NCI-H446 (cell line): Measurements from ENCODE around the gene RAB6B.

Experiments used
- DNase-seq, 2 experiments: peaks; one replicate each; lab custom pipeline; 2025; lab: John Stamatoyannopoulos, UW

The RAB6B gene

GRCh38 chr3:133930341-133930933 lies 34.8 kb upstream of the RAB6B start:
- peak; percentile 23 to 57 for DNase-seq

DNA sequence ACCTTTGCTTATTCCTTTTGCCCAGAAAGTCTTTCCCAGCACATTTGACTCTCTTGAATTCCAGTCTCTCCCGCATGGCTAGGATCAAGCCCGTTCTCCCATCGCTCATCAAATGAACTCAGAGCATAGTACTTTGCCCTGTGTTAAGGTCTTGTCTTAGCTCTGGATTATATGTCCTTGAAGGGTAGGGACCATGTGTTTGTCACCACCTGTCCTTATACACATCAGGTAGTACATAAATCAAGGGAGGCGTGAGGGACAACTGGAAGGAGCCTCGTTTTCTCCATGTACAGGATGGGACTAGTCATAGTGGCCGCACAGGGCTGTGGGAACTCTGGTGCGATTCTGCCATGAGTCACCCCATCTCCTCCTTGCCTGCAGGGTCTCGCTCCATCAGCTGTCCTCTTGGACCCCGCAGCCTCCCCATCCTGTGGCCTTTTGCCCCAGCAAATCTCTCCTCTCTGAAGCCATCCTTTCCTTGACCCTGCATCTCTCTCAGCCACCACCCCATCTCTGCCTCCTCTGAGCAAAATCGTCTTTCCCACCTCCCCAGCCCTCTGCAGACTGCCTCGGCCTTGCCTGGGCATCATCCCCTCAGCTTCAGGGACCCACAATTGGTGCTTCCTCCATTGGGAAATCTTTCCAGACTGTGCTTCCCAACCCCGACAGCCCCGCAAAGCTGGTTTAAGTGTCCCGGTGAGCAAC lies 33.4 kb upstream of the RAB6B start:
- no peak for DNase-seq

- no peak for DNase-seq
Observed at GRCh38 chr3:133928136-133928893, 32.6 kb upstream of the RAB6B start.

DNA sequence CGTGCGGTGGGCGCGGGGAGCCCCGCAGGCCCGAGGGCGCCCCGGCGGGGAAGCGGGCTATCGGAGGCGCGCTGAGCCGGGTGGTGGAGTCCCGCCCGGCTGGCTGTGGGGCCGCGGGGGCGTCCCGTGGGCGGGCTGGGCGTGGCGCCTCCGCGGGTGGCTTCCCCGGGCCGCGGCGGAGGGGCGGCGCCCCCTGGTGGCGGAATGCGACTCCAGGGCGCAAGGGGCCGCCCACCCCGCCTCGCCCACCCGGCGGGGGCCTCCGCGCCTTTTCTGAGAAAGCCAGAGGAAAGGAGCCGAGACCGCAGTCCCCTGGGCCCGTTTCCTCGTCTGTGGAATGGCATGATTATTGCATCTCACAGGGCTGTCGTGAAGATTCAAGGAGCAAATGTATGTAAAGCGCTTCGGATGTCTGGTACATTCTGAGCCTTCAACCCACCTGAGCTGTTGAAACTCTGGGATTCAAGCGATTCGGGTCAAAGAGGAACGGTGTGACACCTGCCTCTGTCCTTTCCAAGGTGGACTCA lies 31.9 kb upstream of the RAB6B start:
- peak in 1 of 2 experiments; percentile 46 for DNase-seq

DNA sequence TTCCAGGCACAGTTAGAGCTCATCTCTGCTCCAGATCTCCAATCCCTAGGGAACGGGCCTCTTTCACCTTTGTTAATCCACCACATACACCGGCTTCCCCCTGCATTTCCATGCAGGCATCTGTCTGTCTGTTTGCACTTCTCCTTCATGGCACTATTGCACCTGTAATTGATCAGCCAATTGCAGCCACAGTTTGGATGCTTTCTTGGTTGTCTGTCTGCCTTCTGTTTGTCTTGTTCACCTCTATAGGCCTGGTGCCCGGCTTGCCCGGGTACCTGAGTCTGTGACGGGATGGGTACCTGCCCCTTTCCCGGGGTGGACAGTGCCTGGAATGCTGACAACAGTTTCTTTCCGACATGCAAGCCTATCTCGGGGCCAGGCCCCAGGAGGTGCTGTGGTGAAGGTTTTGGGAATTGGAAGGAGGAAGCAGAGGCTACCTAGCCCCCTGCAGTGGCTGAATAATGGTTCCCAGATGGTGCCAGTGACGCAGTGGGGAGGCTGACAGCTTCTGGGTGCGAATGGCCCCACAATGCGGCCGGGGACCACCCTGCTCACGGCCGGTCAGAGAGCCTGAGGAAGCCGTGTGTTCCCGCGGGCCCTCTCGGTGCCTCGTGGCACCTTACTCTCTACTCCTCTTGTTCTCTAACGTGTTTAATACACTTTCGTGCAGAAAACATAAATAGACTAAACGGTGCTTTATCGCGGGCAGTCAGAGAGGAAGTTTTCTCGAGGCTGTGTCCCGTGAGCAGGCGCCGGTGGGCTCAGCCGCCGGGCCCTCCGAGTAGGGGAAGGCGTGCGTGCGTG lies 31.3 kb upstream of the RAB6B start:
- DNase-seq, result no peak

DNA sequence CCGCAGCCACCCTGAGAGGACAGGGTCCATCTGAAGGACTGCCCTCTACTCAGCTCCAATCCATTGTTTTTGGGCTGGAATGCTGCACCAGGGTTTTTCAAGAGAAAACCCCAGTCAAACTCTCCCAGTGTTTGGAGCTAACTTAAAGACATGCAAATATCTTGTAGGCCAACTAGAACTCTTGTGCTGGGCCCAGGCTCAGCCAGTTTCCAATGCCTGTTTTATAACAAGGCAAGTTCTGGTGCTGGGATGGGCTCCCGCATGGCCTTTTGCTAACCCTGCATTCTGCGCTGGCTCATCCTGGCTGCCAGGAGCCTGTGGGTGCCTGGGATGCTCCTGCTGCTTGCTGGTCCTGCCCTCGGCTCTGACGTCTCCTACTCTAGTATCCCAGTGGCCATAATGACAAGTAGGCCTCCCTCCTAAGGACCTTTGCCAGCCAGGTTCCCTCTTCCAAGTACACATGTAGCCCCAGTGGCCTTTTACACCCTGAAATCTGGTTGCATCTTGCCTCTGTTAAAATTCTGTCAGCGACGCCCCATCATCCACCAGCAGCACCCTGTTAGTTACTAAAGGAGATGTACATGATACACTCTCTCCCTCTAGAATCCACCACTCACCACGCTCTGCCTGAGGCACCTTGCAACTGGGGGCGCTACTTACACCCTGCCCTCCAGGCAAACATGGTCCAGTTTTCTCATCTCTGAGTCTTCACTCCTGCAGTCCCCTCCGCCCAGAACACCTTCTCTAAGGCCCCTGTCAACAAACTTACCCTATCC lies 30.5 kb upstream of the RAB6B start:
- DNase-seq, result no peak

DNA sequence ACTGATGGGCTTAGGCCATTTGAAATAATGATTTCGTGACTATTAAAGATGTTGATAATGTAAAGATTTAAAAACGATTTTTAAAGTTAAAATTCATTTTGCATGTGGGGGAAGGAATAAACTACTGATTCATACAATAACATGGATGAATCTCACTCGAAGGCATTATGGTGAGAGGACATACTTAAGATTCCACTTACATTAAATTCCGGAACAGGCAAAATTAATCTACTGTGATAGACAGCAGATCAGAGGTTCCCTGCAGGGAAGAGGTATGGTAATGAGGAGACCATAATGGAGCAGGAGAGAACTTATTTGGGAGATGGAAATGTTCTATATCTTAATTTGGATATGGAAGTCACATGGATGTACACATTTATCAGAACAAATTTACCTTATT lies 28.4 kb upstream of the RAB6B start:
- DNase-seq, result no peak

GRCh38 chr3:133921592-133921991 lies 25.9 kb upstream of the RAB6B start:
- DNase-seq, result no peak

GRCh38 chr3:133917144-133917543 lies 21.5 kb upstream of the RAB6B start:
- no peak for DNase-seq

- no peak for DNase-seq
Observed at GRCh38 chr3:133915685-133916658, 20.3 kb upstream of the RAB6B start.

GRCh38 chr3:133914839-133915600 lies 19.3 kb upstream of the RAB6B start:
- no peak for DNase-seq

DNA sequence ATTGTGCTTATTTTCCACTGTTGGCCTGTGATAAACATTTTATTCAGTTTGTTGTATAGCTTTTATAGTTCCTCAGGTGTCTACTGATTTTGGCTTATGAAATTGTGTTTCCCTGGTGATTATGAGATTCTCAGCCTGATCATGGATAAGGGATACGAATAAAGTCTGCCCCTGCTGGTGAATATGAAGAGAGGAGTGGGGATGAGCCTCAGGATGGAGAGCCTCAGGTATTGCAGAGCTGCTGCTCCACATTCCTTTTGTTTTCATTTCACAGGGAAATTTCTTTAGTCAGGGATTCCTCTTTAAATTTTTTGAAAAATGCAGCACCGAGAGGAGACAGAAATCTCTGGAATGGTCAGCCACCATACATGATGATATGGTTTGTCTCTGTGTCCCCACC lies 14.7 kb upstream of the RAB6B start:
- DNase-seq, result no peak

DNA sequence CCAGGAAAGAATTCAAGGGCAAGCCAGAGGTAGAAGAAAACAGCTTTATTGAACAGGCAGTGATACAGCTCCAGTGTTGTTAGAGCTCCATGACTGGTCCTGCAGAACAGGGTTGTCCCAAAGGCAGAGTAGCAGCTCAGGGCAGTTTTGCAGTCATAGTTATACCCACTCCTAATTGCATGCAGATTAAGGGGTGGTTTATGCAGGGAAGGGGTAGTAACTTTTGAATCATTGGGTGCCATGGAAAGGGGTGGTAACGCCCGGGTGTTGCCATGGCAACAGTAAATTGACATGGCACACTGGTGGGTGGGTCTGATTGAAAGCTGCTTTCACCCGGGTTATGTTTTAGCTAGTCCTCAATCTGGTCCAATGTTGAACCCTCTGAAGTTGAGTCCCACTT lies 9.7 kb upstream of the RAB6B start:
- DNase-seq, result peak in 1 of 2 experiments; percentile 12

GRCh38 chr3:133901847-133902246 lies 6.2 kb upstream of the RAB6B start:
- DNase-seq, result no peak

GRCh38 chr3:133901083-133901482 lies 5.4 kb upstream of the RAB6B start:
- DNase-seq, result no peak

DNA sequence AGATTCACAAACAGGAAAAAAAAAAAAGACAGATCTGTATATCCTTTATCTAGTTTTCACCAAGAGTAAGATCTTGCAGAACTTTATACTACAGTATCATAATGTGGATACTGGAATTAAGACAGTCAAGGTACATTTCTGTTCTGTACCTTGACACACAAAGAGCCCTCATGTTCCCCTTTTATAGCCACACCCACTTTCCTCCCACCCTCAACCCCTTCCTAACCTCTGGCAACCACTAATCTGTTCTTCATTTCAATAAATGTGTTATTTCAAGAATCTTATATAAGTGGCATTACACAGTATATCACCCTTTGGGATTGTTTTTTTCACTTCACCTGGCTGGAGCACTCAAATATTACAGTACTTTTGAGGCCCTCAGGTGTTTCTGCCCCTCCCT lies 3.6 kb upstream of the RAB6B start:
- no peak for DNase-seq

- DNase-seq, result no peak
Observed at GRCh38 chr3:133897547-133897946, 1.9 kb upstream of the RAB6B start.

DNA sequence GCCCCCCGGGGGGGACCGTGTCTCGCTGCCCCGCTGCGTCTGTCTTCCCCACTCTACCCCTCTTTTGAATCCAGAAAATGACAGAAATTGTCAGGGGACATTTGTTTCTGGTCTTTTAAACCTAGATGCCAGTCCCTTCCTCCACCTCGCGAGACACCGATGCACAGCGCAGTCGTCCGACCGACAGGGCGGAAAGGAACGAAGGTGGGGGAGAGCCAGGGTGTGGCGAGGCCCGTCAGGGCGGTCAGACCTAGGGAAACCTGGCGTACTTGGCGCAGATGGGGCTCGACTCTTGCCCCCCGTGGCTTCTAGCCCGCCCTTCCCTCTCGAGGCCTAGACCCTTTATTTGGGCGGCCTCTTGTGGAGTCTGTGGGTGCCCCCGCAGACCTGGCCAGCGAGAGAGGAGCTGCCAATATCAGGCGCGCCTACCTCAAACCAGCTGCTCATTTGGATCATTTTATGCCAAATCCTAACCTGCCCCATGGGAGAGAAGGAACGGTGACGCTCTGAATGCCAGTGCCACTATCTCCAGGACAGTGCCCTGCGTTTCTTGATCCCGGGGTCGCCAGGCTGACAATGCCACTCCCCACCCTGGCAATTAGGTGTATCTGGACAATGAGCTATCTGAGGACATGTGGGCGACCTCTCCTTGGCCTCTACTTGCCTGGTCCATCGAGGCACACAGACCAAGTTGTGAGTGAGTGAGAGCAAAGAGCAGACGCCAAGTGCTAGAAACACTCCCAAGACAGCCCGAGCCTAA lies 500 bp upstream of the RAB6B start:
- DNase-seq, result no peak
